ENCODE results near the gene CCDC89.

DNA sequence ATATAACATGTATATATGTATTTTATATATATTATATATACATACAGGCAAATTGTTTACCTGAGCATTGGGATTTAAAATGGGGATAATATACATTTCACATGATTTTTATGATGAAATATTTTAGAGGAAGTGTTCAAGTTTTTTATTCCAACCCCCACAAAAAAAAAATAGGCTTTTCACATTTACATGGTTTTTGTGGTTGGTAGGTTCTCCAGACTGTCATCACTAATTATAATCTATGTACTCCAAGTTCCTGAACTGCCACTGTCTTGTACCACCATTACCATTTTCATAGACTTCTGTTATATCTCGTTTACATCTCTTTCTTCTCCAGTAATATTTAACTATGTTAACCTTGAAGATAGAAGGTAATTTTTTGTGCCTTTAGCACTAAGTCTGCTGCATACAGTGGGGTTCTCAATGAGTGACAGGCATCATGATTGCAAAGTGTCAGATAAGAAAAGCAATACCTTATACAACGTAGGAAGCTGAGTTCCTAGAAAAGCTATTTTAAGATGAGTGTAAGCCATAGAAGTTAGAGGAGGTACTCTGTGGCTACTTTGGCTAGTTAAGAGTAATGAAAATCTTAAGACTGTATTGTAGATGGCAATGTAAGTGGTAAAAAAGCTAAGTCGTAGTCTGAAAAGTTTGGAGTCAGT, 33.1 kb downstream of the CCDC89 start:
- TF ChIP-seq MYC (CRISPR knock-in tag; IDR thresholded peaks at IDR 0.05; ENCODE audit: borderline replicate concordance) = no peak
- no peak for TF ChIP-seq TBX3 (IDR thresholded peaks at IDR 0.05; ENCODE audit: borderline replicate concordance)
- TF ChIP-seq ERF (CRISPR knock-in tag; IDR thresholded peaks at IDR 0.05) = no peak
- no peak for TF ChIP-seq SALL2 (CRISPR knock-in tag; IDR thresholded peaks at IDR 0.05)
- no peak for TF ChIP-seq SMAD3 (CRISPR knock-in tag; IDR thresholded peaks at IDR 0.05)
- TF ChIP-seq DBP (CRISPR knock-in tag; IDR thresholded peaks at IDR 0.05; ENCODE audit: not compliant biosample characterization) = no peak
- TF ChIP-seq MTA3 (CRISPR knock-in tag; IDR thresholded peaks at IDR 0.05) = no peak
- no peak for TF ChIP-seq ZNF569 (CRISPR knock-in tag; IDR thresholded peaks at IDR 0.05; ENCODE audit: borderline replicate concordance)
- no peak for TF ChIP-seq CTCF (CRISPR knock-in tag; IDR thresholded peaks at IDR 0.05)

Measured in HepG2 (cell line).